MCF 10A (cell line): ENCODE data around the gene SNRNP27. TPM values are rescaled to one million over a fixed set of nuclear protein-coding genes. Genes with fewer than 3 reads are reported as not detected.

ENCODE experiments used
- BruUV-seq: library from RNA; stranded (reverse); fragments of 400-500 nt; replicated peaks from 2 replicates; lab custom pipeline; 2021; lab: Mats Ljungman, UMichigan
- CTCF ChIA-PET: fragments of 300-600 bp; sonication (Branson Sonifier 250); formaldehyde crosslinking; extraction: SDS; loops from one replicate; lab custom pipeline; 2021; ENCODE audit warnings: antibody characterized with exemption, inconsistent platforms; lab: Yijun Ruan, JAX
- POLR2A ChIA-PET: fragments of 300-600, 350-650 bp; sonication (Branson Sonifier 250); formaldehyde crosslinking; extraction: SDS; loops from one replicate; lab custom pipeline; 2020; ENCODE audit warnings: antibody characterized with exemption, inconsistent platforms; lab: Yijun Ruan, JAX
- DNase-seq: peaks from one replicate; pipeline ENCODE4 v3.0.0-alpha.2; 2018; ENCODE audit not compliant: unreplicated experiment
- H3K27ac Mint-ChIP-seq: one replicate; pipeline ENCODE4 v1.8.0; 2022; ENCODE audit warnings: mild to moderate bottlenecking, low read depth, mixed read lengths; ENCODE audit not compliant: unreplicated experiment
- H3K27me3 Mint-ChIP-seq: one replicate; pipeline ENCODE4 v1.8.0; 2022; ENCODE audit warnings: mixed read lengths; ENCODE audit not compliant: insufficient read depth, unreplicated experiment
- H3K36me3 Mint-ChIP-seq: one replicate; pipeline ENCODE4 v1.8.0; 2022; ENCODE audit warnings: mild to moderate bottlenecking, moderate library complexity, mixed read lengths; ENCODE audit not compliant: insufficient read depth, unreplicated experiment
- H3K4me1 Mint-ChIP-seq: one replicate; pipeline ENCODE4 v1.8.0; 2022; ENCODE audit warnings: mixed read lengths; ENCODE audit not compliant: insufficient read depth, unreplicated experiment
- H3K4me3 Mint-ChIP-seq: one replicate; pipeline ENCODE4 v1.8.0; 2022; ENCODE audit warnings: mild to moderate bottlenecking, moderate library complexity, mixed read lengths; ENCODE audit not compliant: unreplicated experiment
- H3K9me3 Mint-ChIP-seq: one replicate; pipeline ENCODE4 v1.8.0; 2022; ENCODE audit warnings: mixed read lengths; ENCODE audit not compliant: unreplicated experiment
- CTCF ChIP-seq: fragments of 200-600 bp; IDR thresholded peaks from one replicate; pipeline ENCODE4 v1.8.0; 2022; ENCODE audit warnings: antibody characterized with exemption, mild to moderate bottlenecking; ENCODE audit not compliant: unreplicated experiment
- intact Hi-C: fragments of 100-400 bp; cut with micrococcal nuclease; formaldehyde crosslinking; loops from 2 replicates; pipeline ENCODE4 v1.14.1; 2022
- total RNA-seq: library from RNA; stranded (reverse); gene quantifications from 2 replicates; pipeline ENCODE4 v1.2.3, GENCODE V29; 2022

The SNRNP27 gene
- total RNA-seq, 1 experiment from 2014 or later, result 68.9 TPM

GRCh38 chr2:69858261-69858660 lies 35.5 kb upstream of the SNRNP27 start:
- no peak for TF ChIP-seq CTCF
- Mint-ChIP-seq H3K9me3 (no peaks in the 10 kb centered on the region), H3K36me3 (peaks cover 20% of the 10 kb centered on the region), H3K27me3 (no peaks in the 10 kb centered on the region), H3K27ac (no peak overlapping the region), H3K4me3 (no peak overlapping the region), H3K4me1 (no peaks in the 10 kb centered on the region)
- DNase-seq, result no peak
- ChIA-PET CTCF (interaction anchor here (0.7 to 1.3 kb wide), 2 partner anchors 133 to 367 kb away, joined by 3 read pairs; no protein-coding TSS in a partner anchor), POLR2A (interaction anchor here (0.6 kb wide), 1 partner anchor 294 kb away, joined by 3 read pairs; no protein-coding TSS in a partner anchor)
- intact Hi-C loops, result no loop called here
- BruUV-seq, result no TSS peak

GRCh38 chr2:69863298-69863697 lies 30.5 kb upstream of the SNRNP27 start:
- no peak for DNase-seq
- no TSS peak for BruUV-seq
- Mint-ChIP-seq H3K4me3 (no peak overlapping the region), H3K4me1 (no peaks in the 10 kb centered on the region), H3K9me3 (no peaks in the 10 kb centered on the region), H3K27ac (no peak overlapping the region), H3K27me3 (no peaks in the 10 kb centered on the region), H3K36me3 (peaks cover 40% of the 10 kb centered on the region)
- ChIA-PET POLR2A (interaction anchor here (1.5 kb wide), 1 partner anchor 10 kb away, joined by 3 read pairs; no protein-coding TSS in a partner anchor), CTCF (interaction anchor here (0.6 to 1.1 kb wide), 2 partner anchors 17 to 138 kb away, joined by 3 read pairs; no protein-coding TSS in a partner anchor)
- no peak for TF ChIP-seq CTCF
- intact Hi-C loops, result no loop called here

GRCh38 chr2:69888451-69888850 lies 5.3 kb upstream of the SNRNP27 start:
- POLR2A ChIA-PET, result no interaction called here

GRCh38 chr2:69889302-69889701 lies 4.5 kb upstream of the SNRNP27 start:
- peaks cover 8% of the 10 kb centered on the region for H3K36me3 Mint-ChIP-seq
- TF ChIP-seq CTCF, result no peak
- no peak overlapping the region for H3K4me3 Mint-ChIP-seq
- no peak overlapping the region for H3K27ac Mint-ChIP-seq
- ChIA-PET CTCF (no interaction called here), POLR2A (no interaction called here)
- intact Hi-C loops, result no loop called here
- H3K4me1 Mint-ChIP-seq, result no peaks in the 10 kb centered on the region
- DNase-seq, result no peak
- no peaks in the 10 kb centered on the region for H3K27me3 Mint-ChIP-seq
- no peaks in the 10 kb centered on the region for H3K9me3 Mint-ChIP-seq
- BruUV-seq, result no TSS peak

More at GRCh38 chr2:69888451-69888850, 5.3 kb upstream of the SNRNP27 start:
- intact Hi-C loops, result no loop called here
- CTCF ChIA-PET, result interaction anchor here (1.1 kb wide), 1 partner anchor 164 kb away, joined by 4 read pairs; no protein-coding TSS in a partner anchor
- Mint-ChIP-seq H3K4me3 (no peak overlapping the region), H3K27me3 (no peaks in the 10 kb centered on the region), H3K9me3 (no peaks in the 10 kb centered on the region), H3K36me3 (no peaks in the 10 kb centered on the region), H3K4me1 (no peaks in the 10 kb centered on the region), H3K27ac (no peak overlapping the region)
- no TSS peak for BruUV-seq
- TF ChIP-seq CTCF, result no peak
- DNase-seq, result no peak
